ENCODE results near the gene GHR.

DNA sequence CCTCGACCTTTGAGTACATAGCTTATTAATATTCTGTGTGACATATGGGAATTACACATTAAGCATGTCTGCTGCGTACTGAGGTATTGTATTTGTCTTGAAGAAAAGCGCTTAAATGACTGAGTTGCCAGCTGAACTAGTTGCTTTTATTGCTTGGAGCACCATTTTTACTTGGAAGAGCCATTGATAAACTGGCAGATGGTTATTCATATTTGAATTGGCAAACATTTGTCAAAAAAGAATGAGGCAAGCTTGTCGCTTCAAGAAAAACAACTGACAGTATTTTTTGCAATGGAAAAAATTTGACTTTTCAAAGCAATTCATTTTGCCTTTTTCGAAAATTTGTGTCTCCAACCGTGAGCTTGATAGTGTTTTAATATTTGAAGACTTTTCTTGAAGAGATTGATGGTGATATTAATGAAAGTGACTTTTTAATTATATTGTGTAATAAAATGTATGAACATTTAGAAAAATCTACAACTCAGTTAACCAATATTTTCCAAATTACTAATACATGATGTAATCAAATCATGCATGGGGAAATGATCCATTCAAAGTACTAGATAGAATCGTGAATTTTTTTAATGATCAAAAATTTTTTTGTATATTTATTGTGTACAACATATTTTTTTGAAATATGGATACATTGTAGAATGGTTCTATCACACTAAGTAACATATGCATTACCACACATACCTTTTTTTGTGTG is 278.3 kb downstream of the GHR start:
- TF ChIP-seq, protein P1, sequence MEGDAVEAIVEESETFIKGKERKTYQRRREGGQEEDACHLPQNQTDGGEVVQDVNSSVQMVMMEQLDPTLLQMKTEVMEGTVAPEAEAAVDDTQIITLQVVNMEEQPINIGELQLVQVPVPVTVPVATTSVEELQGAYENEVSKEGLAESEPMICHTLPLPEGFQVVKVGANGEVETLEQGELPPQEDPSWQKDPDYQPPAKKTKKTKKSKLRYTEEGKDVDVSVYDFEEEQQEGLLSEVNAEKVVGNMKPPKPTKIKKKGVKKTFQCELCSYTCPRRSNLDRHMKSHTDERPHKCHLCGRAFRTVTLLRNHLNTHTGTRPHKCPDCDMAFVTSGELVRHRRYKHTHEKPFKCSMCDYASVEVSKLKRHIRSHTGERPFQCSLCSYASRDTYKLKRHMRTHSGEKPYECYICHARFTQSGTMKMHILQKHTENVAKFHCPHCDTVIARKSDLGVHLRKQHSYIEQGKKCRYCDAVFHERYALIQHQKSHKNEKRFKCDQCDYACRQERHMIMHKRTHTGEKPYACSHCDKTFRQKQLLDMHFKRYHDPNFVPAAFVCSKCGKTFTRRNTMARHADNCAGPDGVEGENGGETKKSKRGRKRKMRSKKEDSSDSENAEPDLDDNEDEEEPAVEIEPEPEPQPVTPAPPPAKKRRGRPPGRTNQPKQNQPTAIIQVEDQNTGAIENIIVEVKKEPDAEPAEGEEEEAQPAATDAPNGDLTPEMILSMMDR (IDR thresholded peaks at IDR 0.05): no peak
- TF ChIP-seq POLR2AphosphoS5 (IDR thresholded peaks at IDR 0.05) (no peak), POLR2A (IDR thresholded peaks at IDR 0.05) (no peak), EP300 (IDR thresholded peaks at IDR 0.05) (no peak)
